ENCODE data around the gene PRKAG2. TPM values are rescaled to one million over a fixed set of nuclear protein-coding genes. Genes with fewer than 3 reads are reported as not detected.
A peak's percentile ranks its signal among the peaks of the same experiment; 100 is the strongest.
"Not testable (repeated sequence)": the region's sequence is repeated elsewhere in the genome, so short reads cannot be mapped to it uniquely, and the experiment has no call there.

PRKAG2 gene
- 10 to 100 TPM; 19.9 to 22.6 TPM for total RNA-seq

DNA sequence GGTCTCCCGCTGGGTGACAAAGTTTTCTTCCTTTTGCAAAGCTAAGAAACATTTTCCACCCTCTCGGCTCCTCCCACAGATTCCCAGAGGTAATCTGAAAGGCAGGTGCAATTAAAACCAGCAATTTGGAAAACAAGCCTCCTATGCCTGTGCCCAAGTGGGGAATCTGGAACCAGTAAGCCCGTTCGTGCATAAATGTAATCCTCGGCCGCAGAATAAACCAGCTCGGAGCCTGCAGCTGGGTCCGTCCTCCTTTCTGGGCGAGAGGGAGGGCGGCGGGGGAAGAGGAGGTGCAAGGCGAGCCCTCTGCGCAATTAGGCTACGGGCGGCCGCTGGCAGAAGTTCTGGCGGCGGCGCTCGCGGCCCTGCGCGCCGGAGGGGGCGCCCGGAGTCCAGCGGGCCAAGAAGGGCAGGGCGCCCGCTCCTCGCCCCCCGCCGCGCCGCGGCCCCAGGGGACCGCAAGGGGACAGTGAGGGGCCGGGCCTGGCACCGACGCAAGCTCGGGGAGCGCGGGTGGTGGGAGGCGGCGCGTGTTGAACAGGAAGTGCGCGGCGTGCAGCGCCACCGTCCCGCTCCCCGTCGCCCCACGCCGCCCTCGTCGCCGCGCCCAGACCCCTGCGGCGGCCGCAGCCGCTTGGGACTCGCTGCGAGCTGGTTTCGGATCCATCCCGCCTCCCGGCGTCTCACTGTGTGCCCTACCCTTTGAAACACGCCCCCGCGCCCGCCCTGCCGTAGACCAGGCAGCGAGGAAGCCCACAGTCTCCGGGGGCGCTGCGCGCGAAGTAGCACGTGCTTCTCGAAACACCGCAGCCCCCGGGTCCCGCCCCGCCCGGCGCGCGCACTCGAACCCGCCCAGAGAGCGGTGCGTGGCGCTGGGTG, at the start of gene PRKAG2:
PRKAG2 (minus strand) TSS at position 217 of the 879 bp plus-strand sequence. CDS start 495 bp downstream, outside the sequence.
- H3K27ac Mint-ChIP-seq: peak within 1 kb of the TSS; percentile 63 to 81
- H3K27me3 Mint-ChIP-seq: no peaks in the 10 kb centered on the region
- DNase-seq (ENCODE audit: low spot score) (peak; percentile 82), ATAC-seq (peak; percentile 77 to 82)
- H3K4me1 Mint-ChIP-seq (ENCODE audit: low read depth in 2 of 2): peaks cover 9 to 24% of the 10 kb centered on the region in 2 donors
- peak within 1 kb of the TSS; percentile 91 for H3K4me3 Mint-ChIP-seq
- H3K9me3 Mint-ChIP-seq: no peaks in the 10 kb centered on the region
- H3K36me3 Mint-ChIP-seq: no peaks in the 10 kb centered on the region

GRCh38 chr7:151926336-151926712, 49.4 kb upstream of the PRKAG2 start:
- ATAC-seq (no peak), DNase-seq (ENCODE audit: low spot score) (no peak)
- peaks cover 11 to 12% of the 10 kb centered on the region in 2 donors for H3K4me1 Mint-ChIP-seq (ENCODE audit: low read depth in 2 of 2)
- peak overlapping the region; percentile 88 to 94 for H3K27ac Mint-ChIP-seq
- H3K27me3 Mint-ChIP-seq: peaks cover 2 to 4% of the 10 kb centered on the region in 2 donors
- H3K4me3 Mint-ChIP-seq: peak overlapping the region; percentile 73
- no peaks in the 10 kb centered on the region for H3K9me3 Mint-ChIP-seq
- no peaks in the 10 kb centered on the region for H3K36me3 Mint-ChIP-seq

DNA sequence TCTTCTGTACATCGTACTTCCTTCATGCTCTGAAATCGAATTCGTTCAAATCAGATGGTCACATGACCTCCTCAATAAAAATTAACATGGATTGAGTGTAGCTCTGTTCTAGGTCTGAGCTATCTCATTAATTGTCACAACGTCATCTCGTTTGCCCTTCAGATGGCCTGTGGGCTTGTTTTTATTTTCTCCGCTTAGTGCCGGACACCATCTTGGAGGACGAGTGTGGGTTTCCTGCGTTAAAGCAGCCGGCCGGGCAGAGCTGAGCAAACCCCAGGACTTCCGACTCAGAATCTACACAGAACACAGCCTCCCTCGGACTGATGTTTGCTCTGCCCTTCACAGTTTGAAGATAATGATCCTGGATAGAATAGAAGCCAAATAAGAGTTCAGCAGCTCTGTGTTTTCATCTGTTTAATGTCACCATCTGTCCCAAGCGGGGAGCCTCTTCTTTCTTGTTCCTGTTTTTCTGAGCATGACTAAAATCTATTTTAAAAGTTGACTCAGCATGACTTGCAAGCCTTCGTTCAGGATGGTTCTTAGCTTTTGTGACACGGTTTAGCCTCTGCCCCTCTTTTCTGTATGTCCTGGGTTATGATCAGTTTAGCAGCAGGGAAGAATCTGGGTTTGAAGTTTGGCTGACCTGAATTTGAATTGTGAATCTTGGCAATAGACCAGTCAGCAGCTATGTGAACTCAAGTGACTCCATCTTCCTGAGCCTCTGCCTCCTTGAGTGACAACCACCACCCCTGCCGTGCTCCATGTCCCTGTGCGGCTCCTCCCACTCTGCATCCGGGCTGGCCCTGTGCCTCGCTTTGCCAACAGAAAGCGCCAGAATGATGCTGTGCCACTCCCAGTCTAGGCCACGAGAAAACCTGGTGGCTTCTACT, 48.8 kb upstream of the PRKAG2 start:
- ATAC-seq (peak; percentile 69 to 70), DNase-seq (ENCODE audit: low spot score) (no peak)
- H3K27ac Mint-ChIP-seq: peak overlapping the region; percentile 88 to 94
- no peaks in the 10 kb centered on the region for H3K36me3 Mint-ChIP-seq
- H3K27me3 Mint-ChIP-seq: peaks cover 5 to 10% of the 10 kb centered on the region in 2 donors
- no peaks in the 10 kb centered on the region for H3K9me3 Mint-ChIP-seq
- peaks cover 11 to 12% of the 10 kb centered on the region in 2 donors for H3K4me1 Mint-ChIP-seq (ENCODE audit: low read depth in 2 of 2)
- peak overlapping the region; percentile 73 for H3K4me3 Mint-ChIP-seq

GRCh38 chr7:151924508-151924907, 47.6 kb upstream of the PRKAG2 start:
- H3K27ac Mint-ChIP-seq: no peak overlapping the region
- ATAC-seq (no peak), DNase-seq (ENCODE audit: low spot score) (no peak)
- H3K4me1 Mint-ChIP-seq (ENCODE audit: low read depth in 2 of 2): peaks cover 11 to 12% of the 10 kb centered on the region in 2 donors
- no peak overlapping the region for H3K4me3 Mint-ChIP-seq
- H3K27me3 Mint-ChIP-seq: peaks cover 6 to 10% of the 10 kb centered on the region in 2 donors
- no peaks in the 10 kb centered on the region for H3K36me3 Mint-ChIP-seq
- H3K9me3 Mint-ChIP-seq: no peaks in the 10 kb centered on the region

DNA sequence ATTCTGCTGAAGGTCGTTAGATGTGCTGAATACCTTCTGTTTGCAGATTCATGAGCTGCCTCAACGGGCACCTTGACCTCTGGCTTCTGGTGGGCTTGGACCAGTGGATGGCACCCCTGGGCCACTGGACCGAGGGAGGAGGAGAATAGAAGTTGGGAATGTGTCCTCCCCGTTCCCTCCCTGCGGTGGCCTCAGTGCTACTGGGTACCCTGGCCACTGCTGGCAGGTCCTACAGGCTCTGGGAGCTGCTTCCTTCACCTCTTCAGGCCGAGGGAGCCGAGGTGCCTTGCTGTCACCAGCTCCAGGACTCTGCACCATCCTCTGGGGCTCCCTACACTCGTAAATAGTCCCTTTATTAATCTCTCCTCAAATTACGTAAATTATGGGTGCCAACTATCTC, 47.1 kb upstream of the PRKAG2 start:
- Mint-ChIP-seq H3K4me1 (ENCODE audit: low read depth in 2 of 2) (peaks cover 11 to 12% of the 10 kb centered on the region in 2 donors), H3K27ac (no peak overlapping the region), H3K27me3 (peaks cover 6 to 10% of the 10 kb centered on the region in 2 donors), H3K9me3 (no peaks in the 10 kb centered on the region), H3K36me3 (no peaks in the 10 kb centered on the region), H3K4me3 (no peak overlapping the region)
- DNase-seq (ENCODE audit: low spot score) (no peak), ATAC-seq (no peak)

GRCh38 chr7:151923097-151923876, 46.4 kb upstream of the PRKAG2 start:
- Mint-ChIP-seq H3K4me3 (no peak overlapping the region), H3K9me3 (no peaks in the 10 kb centered on the region), H3K27me3 (peaks cover 6 to 10% of the 10 kb centered on the region in 2 donors), H3K4me1 (ENCODE audit: low read depth in 2 of 2) (peaks cover 11 to 12% of the 10 kb centered on the region in 2 donors), H3K36me3 (no peaks in the 10 kb centered on the region), H3K27ac (no peak overlapping the region)
- ATAC-seq (no peak), DNase-seq (ENCODE audit: low spot score) (no peak)

DNA sequence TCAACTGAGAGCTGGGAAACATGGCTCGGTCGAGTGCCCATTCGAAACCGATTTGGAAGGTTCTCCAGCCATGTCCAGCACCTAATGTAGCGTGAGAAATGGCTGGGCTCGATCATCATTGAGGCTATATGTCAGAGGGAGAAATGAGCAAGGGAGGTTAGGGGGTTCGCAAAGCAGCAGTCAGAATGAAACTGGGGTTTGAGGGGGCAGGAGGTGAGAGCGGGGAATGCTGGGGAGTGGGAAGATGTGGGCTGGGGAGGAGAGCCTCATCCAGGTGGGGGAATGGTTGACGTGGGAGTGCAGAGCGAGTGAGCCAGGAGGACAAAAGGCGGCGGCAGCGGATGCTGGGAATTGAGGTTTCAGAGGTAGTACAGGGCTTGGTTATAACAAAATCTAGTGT, 44.5 kb upstream of the PRKAG2 start:
- peaks cover 11 to 12% of the 10 kb centered on the region in 2 donors for H3K4me1 Mint-ChIP-seq (ENCODE audit: low read depth in 2 of 2)
- no peaks in the 10 kb centered on the region for H3K36me3 Mint-ChIP-seq
- no peak overlapping the region for H3K4me3 Mint-ChIP-seq
- H3K9me3 Mint-ChIP-seq: no peaks in the 10 kb centered on the region
- ATAC-seq (no peak), DNase-seq (ENCODE audit: low spot score) (no peak)
- H3K27ac Mint-ChIP-seq: no peak overlapping the region
- H3K27me3 Mint-ChIP-seq: peaks cover 6 to 10% of the 10 kb centered on the region in 2 donors

GRCh38 chr7:151920488-151920887, 43.6 kb upstream of the PRKAG2 start:
- H3K36me3 Mint-ChIP-seq: no peaks in the 10 kb centered on the region
- ATAC-seq: no peak
- peaks cover 6 to 10% of the 10 kb centered on the region in 2 donors for H3K27me3 Mint-ChIP-seq

DNA sequence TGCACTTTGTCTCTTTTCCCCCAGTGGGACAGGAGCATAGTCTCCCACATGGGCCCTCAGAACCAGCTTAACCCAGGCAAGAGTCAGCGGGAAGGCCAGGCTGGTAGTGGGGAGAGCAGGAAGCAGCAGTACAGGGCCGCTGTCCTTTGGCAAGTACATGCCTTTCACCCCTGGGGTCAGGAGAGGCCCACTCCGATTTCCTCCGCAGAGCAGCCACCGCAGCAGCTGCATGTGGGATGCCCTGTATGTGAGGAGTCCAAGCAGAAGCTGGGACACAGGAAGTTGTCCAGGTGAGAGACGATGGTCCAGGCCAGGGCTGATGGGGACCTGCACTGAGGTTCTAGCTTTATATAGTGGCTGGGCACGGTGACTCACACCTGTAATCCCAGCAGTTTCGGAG, 42.7 kb upstream of the PRKAG2 start:
- ATAC-seq: no peak

More at GRCh38 chr7:151920488-151920887, 43.6 kb upstream of the PRKAG2 start:
- DNase-seq (ENCODE audit: low spot score): no peak
- Mint-ChIP-seq H3K4me1 (ENCODE audit: low read depth in 2 of 2) (peaks cover 2 to 4% of the 10 kb centered on the region in 2 donors), H3K4me3 (no peak overlapping the region), H3K27ac (no peak overlapping the region), H3K9me3 (no peaks in the 10 kb centered on the region)

DNA sequence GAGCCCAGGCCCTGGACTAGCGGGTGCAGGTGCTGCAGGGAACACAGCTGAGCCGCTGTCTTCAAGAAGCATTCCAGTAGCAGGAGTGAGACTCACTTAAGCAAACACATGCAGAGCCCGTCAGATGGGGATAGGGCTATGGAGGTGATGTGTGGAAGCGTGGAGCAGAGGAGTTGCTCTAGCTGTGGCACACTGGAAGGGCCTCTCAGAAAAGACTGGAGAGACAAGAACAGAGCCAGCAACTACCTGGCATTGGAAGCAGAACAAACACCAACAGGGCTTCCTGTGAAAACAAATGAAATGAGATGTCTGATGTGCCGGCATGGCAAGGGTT, 41.6 kb upstream of the PRKAG2 start:
- no peaks in the 10 kb centered on the region for H3K4me1 Mint-ChIP-seq (ENCODE audit: low read depth in 2 of 2)
- H3K36me3 Mint-ChIP-seq: peaks cover 7% of the 10 kb centered on the region
- DNase-seq (ENCODE audit: low spot score) (no peak), ATAC-seq (no peak)
- H3K27me3 Mint-ChIP-seq: peaks cover 8 to 15% of the 10 kb centered on the region in 2 donors
- H3K4me3 Mint-ChIP-seq: no peak overlapping the region
- H3K9me3 Mint-ChIP-seq: peaks cover 5% of the 10 kb centered on the region
- H3K27ac Mint-ChIP-seq: no peak overlapping the region

More for the DNA sequence above, 42.7 kb upstream of the PRKAG2 start:
- Mint-ChIP-seq H3K27me3 (peaks cover 8 to 10% of the 10 kb centered on the region in 2 donors), H3K9me3 (no peaks in the 10 kb centered on the region), H3K4me1 (ENCODE audit: low read depth in 2 of 2) (no peaks in the 10 kb centered on the region), H3K36me3 (no peaks in the 10 kb centered on the region), H3K4me3 (no peak overlapping the region), H3K27ac (no peak overlapping the region)
- DNase-seq (ENCODE audit: low spot score): no peak

DNA sequence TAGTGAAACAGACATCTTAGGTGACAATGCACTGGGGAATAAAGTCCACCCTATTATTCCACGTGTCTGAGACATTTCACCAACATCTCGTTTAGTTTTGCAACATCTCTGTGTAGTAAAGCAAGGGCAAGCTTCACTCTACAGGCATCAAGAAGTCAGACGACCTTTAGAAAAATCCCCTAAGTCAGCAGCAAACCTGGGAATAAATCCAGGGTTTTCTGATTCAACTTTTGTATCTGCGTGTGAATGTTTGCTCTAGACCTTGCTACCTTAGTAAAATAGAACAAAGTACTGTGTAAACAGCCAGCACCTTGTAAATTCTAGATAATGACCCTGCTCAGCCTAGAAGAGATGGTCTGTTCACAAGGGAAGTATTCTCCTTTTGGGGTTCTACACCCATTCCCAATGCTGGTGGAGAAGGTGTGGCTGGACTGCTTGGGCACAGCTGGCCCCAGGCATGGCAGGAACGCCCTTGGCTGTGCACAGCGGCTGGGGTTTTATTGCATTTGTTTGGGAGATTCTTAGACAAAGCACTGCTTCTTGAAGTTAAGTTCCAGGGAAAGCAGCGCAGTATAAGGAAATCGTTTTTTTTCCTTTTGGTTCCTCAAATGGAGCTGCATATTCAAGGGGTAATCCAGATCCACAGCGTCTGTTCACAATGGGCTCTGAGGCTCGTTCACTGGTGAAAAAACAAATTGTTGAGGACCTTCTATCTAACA, 41.0 kb upstream of the PRKAG2 start:
- Mint-ChIP-seq H3K4me3 (no peak overlapping the region), H3K4me1 (ENCODE audit: low read depth in 2 of 2) (no peaks in the 10 kb centered on the region), H3K36me3 (peaks cover 7% of the 10 kb centered on the region), H3K27me3 (peaks cover 8 to 15% of the 10 kb centered on the region in 2 donors), H3K9me3 (peaks cover 5% of the 10 kb centered on the region), H3K27ac (peak overlapping the region in 1 of 2 donors; percentile 20)
- ATAC-seq (no peak), DNase-seq (ENCODE audit: low spot score) (no peak)

DNA sequence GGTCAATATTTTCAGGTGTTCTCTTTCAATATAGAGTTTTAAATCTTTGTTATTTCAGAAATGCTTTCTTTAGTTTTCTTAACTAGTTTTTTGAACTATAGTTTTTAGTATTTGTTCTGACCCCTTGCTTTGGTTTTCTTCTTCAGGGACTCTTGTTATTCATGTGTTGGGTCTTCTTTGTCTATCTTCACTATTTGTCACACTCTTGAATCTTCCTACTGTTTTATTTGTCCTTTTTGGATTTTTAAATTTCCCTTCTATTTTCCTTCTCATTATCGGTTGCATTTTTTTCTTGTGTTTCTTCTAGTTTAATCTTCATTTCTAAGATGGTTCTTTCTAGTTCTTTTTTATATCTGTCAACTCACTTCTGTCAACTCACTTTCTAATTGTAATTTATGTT, 37.1 kb upstream of the PRKAG2 start:
- DNase-seq (ENCODE audit: low spot score) (no peak), ATAC-seq (no peak)
- H3K4me3 Mint-ChIP-seq: no peak overlapping the region
- no peaks in the 10 kb centered on the region for H3K4me1 Mint-ChIP-seq (ENCODE audit: low read depth in 2 of 2)
- no peak overlapping the region for H3K27ac Mint-ChIP-seq
- H3K9me3 Mint-ChIP-seq: peaks cover 5% of the 10 kb centered on the region
- peaks cover 7% of the 10 kb centered on the region for H3K36me3 Mint-ChIP-seq
- H3K27me3 Mint-ChIP-seq: peaks cover 5 to 9% of the 10 kb centered on the region in 2 donors

DNA sequence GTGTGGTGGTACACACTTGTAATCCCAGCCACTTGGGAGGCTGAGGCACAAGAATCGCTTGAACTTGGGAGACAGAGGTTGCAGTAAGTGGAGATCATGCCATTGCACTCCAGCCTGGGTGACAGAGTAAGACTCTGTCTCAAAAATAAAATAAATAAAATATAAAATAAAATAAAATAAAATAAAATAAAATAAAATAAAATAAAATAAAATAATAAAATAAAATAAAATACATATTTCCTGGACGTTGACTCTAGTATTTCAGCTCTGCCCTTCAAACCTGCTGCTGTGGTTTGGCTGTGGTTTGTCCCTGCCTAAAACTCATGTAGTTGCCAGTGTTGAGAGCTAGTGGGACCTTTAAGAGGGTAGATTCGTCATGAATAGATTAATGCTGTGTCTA, 33.7 kb upstream of the PRKAG2 start:
- ATAC-seq; DNase-seq (ENCODE audit: low spot score): not testable (repeated sequence)

More for the DNA sequence above, 33.7 kb upstream of the PRKAG2 start:
- H3K4me1 Mint-ChIP-seq (ENCODE audit: low read depth in 2 of 2); H3K36me3 Mint-ChIP-seq; H3K4me3 Mint-ChIP-seq; H3K27ac Mint-ChIP-seq; H3K9me3 Mint-ChIP-seq: not testable (repeated sequence)
- H3K27me3 Mint-ChIP-seq: peaks cover 20 to 31% of the 10 kb centered on the region in 2 donors

Data from natural killer cell treated with Interleukin-12 subunit alpha and Interleukin-12 subunit beta and Interleukin-15 and Interleukin-18, amount 100 ng/mL, for 72 hours (primary cell).